ENCODE results near the gene CHCHD3.

Gene CHCHD3

GRCh38 chr7:132846086-132846485 is 235.8 kb downstream of the CHCHD3 start:
- no peak for ATAC-seq (replicated peaks; ENCODE audit: extremely low read depth, poor library complexity, severe bottlenecking)
- peaks cover 1% of the 10 kb centered on the region for H3K36me3 Mint-ChIP-seq (ENCODE audit: insufficient read depth)

DNA sequence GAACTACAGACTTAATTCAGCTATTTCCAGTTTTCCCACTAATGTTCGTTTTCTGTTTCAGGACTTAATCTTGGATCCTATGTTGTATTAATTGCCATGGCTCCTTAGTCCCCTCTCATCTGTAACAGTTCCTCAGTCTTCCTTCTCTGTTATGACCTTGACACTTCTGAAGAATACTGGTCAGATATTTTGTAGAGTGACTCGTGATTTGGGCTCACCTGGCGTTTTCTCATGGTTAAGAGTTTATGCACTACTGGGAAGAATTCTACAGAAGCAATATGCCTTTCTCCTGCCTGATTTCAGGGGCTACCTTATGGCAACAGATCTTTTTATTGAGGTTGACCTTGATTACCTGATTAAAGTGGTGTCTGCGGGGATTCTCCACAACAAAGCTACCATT is 239.4 kb downstream of the CHCHD3 start:
- Mint-ChIP-seq H3K4me3 (no peak overlapping the region), H3K27ac (ENCODE audit: low read depth) (no peak overlapping the region), H3K27me3 (no peaks in the 10 kb centered on the region), H3K4me1 (no peaks in the 10 kb centered on the region), H3K36me3 (ENCODE audit: insufficient read depth) (peaks cover 1% of the 10 kb centered on the region), H3K9me3 (no peaks in the 10 kb centered on the region)
- DNase-seq (ENCODE audit: low spot score in 2 of 2) = no peak
- ATAC-seq (replicated peaks; ENCODE audit: extremely low read depth, poor library complexity, severe bottlenecking) = no peak

More at GRCh38 chr7:132846086-132846485, 235.8 kb downstream of the CHCHD3 start:
- H3K27me3 Mint-ChIP-seq = no peaks in the 10 kb centered on the region
- DNase-seq (ENCODE audit: low spot score in 2 of 2) = no peak
- no peaks in the 10 kb centered on the region for H3K4me1 Mint-ChIP-seq
- no peaks in the 10 kb centered on the region for H3K9me3 Mint-ChIP-seq
- H3K27ac Mint-ChIP-seq (ENCODE audit: low read depth) = no peak overlapping the region
- no peak overlapping the region for H3K4me3 Mint-ChIP-seq

DNA sequence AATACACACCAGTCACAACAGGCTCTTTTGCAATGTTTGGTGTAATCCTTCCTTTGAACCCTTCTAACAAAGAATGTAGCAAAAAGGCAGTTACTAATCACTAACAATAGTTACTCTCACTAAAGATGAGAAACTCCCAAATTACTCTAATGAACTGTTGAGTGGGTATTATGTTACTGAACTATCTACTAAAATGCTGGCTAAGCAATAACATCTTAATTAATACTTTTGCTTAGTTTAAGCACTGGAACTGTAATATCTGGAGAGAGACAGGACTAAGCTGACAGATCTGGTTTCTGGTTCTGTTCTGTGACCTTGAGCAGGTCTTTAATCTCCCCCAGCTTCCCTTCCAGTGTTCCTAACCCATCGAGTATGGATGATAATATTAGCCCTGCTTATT is 241.7 kb downstream of the CHCHD3 start:
- peaks cover 4% of the 10 kb centered on the region for H3K36me3 Mint-ChIP-seq (ENCODE audit: insufficient read depth)
- H3K9me3 Mint-ChIP-seq = no peaks in the 10 kb centered on the region
- no peak for DNase-seq (ENCODE audit: low spot score in 2 of 2)
- H3K27ac Mint-ChIP-seq (ENCODE audit: low read depth) = no peak overlapping the region
- H3K4me3 Mint-ChIP-seq = no peak overlapping the region
- no peaks in the 10 kb centered on the region for H3K27me3 Mint-ChIP-seq
- ATAC-seq (replicated peaks; ENCODE audit: extremely low read depth, poor library complexity, severe bottlenecking) = no peak
- H3K4me1 Mint-ChIP-seq = no peaks in the 10 kb centered on the region

GRCh38 chr7:132838313-132838712 is 243.6 kb downstream of the CHCHD3 start:
- Mint-ChIP-seq H3K4me1 (no peaks in the 10 kb centered on the region), H3K27ac (ENCODE audit: low read depth) (no peak overlapping the region), H3K36me3 (ENCODE audit: insufficient read depth) (peaks cover 4% of the 10 kb centered on the region), H3K27me3 (no peaks in the 10 kb centered on the region), H3K9me3 (no peaks in the 10 kb centered on the region), H3K4me3 (no peak overlapping the region)
- ATAC-seq (replicated peaks; ENCODE audit: extremely low read depth, poor library complexity, severe bottlenecking) = no peak
- no peak for DNase-seq (ENCODE audit: low spot score in 2 of 2)

- DNase-seq (ENCODE audit: low spot score in 2 of 2) (no peak), ATAC-seq (replicated peaks; ENCODE audit: extremely low read depth, poor library complexity, severe bottlenecking) (no peak)
- H3K27ac Mint-ChIP-seq (ENCODE audit: low read depth) = no peak overlapping the region
- H3K4me1 Mint-ChIP-seq = no peaks in the 10 kb centered on the region
- no peaks in the 10 kb centered on the region for H3K9me3 Mint-ChIP-seq
- H3K36me3 Mint-ChIP-seq (ENCODE audit: insufficient read depth) = peaks cover 4% of the 10 kb centered on the region
- H3K4me3 Mint-ChIP-seq = no peak overlapping the region
- no peaks in the 10 kb centered on the region for H3K27me3 Mint-ChIP-seq
These were observed 244.4 kb downstream of the CHCHD3 start for GRCh38 chr7:132837529-132837928.

DNA sequence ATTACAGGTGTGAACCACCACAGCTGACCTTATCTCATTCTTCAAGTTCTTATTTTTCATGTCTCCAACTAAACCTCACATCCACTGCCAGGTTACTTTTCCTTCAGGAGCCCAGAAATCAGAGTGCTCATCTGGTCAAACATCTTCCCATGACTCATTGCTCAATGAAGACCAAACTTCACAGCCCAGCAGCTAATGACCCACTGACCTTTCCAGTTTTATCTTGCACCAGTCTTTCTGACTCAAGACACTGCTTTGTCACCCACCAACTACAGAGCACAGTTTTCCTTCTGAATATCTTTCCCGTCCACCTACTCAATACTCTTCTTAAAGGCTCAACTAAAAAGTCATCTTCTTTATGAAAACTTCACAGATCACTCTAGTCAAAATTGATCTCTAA is 245.1 kb downstream of the CHCHD3 start:
- Mint-ChIP-seq H3K27me3 (no peaks in the 10 kb centered on the region), H3K9me3 (no peaks in the 10 kb centered on the region), H3K27ac (ENCODE audit: low read depth) (no peak overlapping the region), H3K4me3 (no peak overlapping the region), H3K4me1 (no peaks in the 10 kb centered on the region), H3K36me3 (ENCODE audit: insufficient read depth) (peaks cover 4% of the 10 kb centered on the region)
- DNase-seq (ENCODE audit: low spot score in 2 of 2) (no peak), ATAC-seq (replicated peaks; ENCODE audit: extremely low read depth, poor library complexity, severe bottlenecking) (no peak)

- H3K4me3 Mint-ChIP-seq = no peak overlapping the region
- H3K9me3 Mint-ChIP-seq = no peaks in the 10 kb centered on the region
- no peak overlapping the region for H3K27ac Mint-ChIP-seq (ENCODE audit: low read depth)
- ATAC-seq (replicated peaks; ENCODE audit: extremely low read depth, poor library complexity, severe bottlenecking) = no peak
- no peaks in the 10 kb centered on the region for H3K27me3 Mint-ChIP-seq
- peaks cover 3% of the 10 kb centered on the region for H3K36me3 Mint-ChIP-seq (ENCODE audit: insufficient read depth)
- peaks cover 6% of the 10 kb centered on the region for H3K4me1 Mint-ChIP-seq
- no peak for DNase-seq (ENCODE audit: low spot score in 2 of 2)
These were observed 250.9 kb downstream of the CHCHD3 start for GRCh38 chr7:132830941-132831340.

GRCh38 chr7:132828502-132828901 is 253.4 kb downstream of the CHCHD3 start:
- no peak overlapping the region for H3K27ac Mint-ChIP-seq (ENCODE audit: low read depth)
- no peak for ATAC-seq (replicated peaks; ENCODE audit: extremely low read depth, poor library complexity, severe bottlenecking)
- peaks cover 21% of the 10 kb centered on the region for H3K4me1 Mint-ChIP-seq

GRCh38 chr7:132825932-132826835 is 255.7 kb downstream of the CHCHD3 start:
- Mint-ChIP-seq H3K27me3 (no peaks in the 10 kb centered on the region), H3K9me3 (no peaks in the 10 kb centered on the region), H3K4me1 (peaks cover 21% of the 10 kb centered on the region), H3K4me3 (no peak overlapping the region), H3K27ac (ENCODE audit: low read depth) (no peak overlapping the region), H3K36me3 (ENCODE audit: insufficient read depth) (peaks cover 3% of the 10 kb centered on the region)
- ATAC-seq (replicated peaks; ENCODE audit: extremely low read depth, poor library complexity, severe bottlenecking) = no peak
- no peak for DNase-seq (ENCODE audit: low spot score in 2 of 2)

More at GRCh38 chr7:132828502-132828901, 253.4 kb downstream of the CHCHD3 start:
- Mint-ChIP-seq H3K9me3 (no peaks in the 10 kb centered on the region), H3K36me3 (ENCODE audit: insufficient read depth) (peaks cover 3% of the 10 kb centered on the region), H3K4me3 (no peak overlapping the region), H3K27me3 (no peaks in the 10 kb centered on the region)
- DNase-seq (ENCODE audit: low spot score in 2 of 2) = no peak

- Mint-ChIP-seq H3K4me3 (no peak overlapping the region), H3K27me3 (no peaks in the 10 kb centered on the region), H3K27ac (ENCODE audit: low read depth) (no peak overlapping the region), H3K4me1 (peaks cover 21% of the 10 kb centered on the region), H3K9me3 (no peaks in the 10 kb centered on the region), H3K36me3 (ENCODE audit: insufficient read depth) (peaks cover 3% of the 10 kb centered on the region)
- ATAC-seq (replicated peaks; ENCODE audit: extremely low read depth, poor library complexity, severe bottlenecking) (no peak), DNase-seq (ENCODE audit: low spot score in 2 of 2) (no peak)
These were observed 256.7 kb downstream of the CHCHD3 start for GRCh38 chr7:132825222-132825621.

- Mint-ChIP-seq H3K27me3 (no peaks in the 10 kb centered on the region), H3K4me3 (no peak overlapping the region), H3K4me1 (peaks cover 9% of the 10 kb centered on the region), H3K36me3 (ENCODE audit: insufficient read depth) (peaks cover 2% of the 10 kb centered on the region), H3K27ac (ENCODE audit: low read depth) (no peak overlapping the region), H3K9me3 (no peaks in the 10 kb centered on the region)
- no peak for DNase-seq (ENCODE audit: low spot score in 2 of 2)
- ATAC-seq (replicated peaks; ENCODE audit: extremely low read depth, poor library complexity, severe bottlenecking) = no peak
These were observed 262.2 kb downstream of the CHCHD3 start for GRCh38 chr7:132819648-132820047.

DNA sequence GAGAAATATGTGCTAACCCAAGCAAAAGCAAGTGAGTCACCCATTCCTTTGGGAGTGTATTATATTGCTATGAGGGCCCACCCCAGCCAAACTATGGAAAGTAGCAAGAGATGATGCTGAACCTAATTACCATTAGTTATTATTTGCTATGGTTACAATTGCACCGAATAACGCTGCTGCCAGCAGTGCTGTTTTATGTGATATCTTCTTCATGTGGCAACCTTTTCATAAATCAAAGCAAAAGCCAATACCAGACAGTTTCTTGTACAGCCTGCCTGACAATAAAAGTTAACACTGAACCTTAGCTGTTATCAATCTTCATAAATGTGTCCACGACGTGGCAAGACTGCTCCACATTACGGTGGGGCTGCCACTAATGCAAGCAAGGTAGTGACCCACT is 263.9 kb downstream of the CHCHD3 start:
- H3K4me1 Mint-ChIP-seq = peaks cover 6% of the 10 kb centered on the region
- no peak for ATAC-seq (replicated peaks; ENCODE audit: extremely low read depth, poor library complexity, severe bottlenecking)
- DNase-seq (ENCODE audit: low spot score in 2 of 2) = no peak
- no peaks in the 10 kb centered on the region for H3K9me3 Mint-ChIP-seq
- H3K4me3 Mint-ChIP-seq = no peak overlapping the region
- no peak overlapping the region for H3K27ac Mint-ChIP-seq (ENCODE audit: low read depth)
- H3K27me3 Mint-ChIP-seq = no peaks in the 10 kb centered on the region
- peaks cover 2% of the 10 kb centered on the region for H3K36me3 Mint-ChIP-seq (ENCODE audit: insufficient read depth)

- ATAC-seq (replicated peaks; ENCODE audit: extremely low read depth, poor library complexity, severe bottlenecking) (no peak), DNase-seq (ENCODE audit: low spot score in 2 of 2) (no peak)
- no peak overlapping the region for H3K4me3 Mint-ChIP-seq
- no peaks in the 10 kb centered on the region for H3K9me3 Mint-ChIP-seq
- no peak overlapping the region for H3K27ac Mint-ChIP-seq (ENCODE audit: low read depth)
- no peaks in the 10 kb centered on the region for H3K27me3 Mint-ChIP-seq
- peaks cover 2% of the 10 kb centered on the region for H3K36me3 Mint-ChIP-seq (ENCODE audit: insufficient read depth)
- peaks cover 6% of the 10 kb centered on the region for H3K4me1 Mint-ChIP-seq
These were observed 266.1 kb downstream of the CHCHD3 start for GRCh38 chr7:132815696-132816311.

Data from central memory CD8-positive, alpha-beta T cell (primary cell).